Mesodermal cell (in vitro differentiated cells): ENCODE data around the gene MOV10L1.
"Not testable (repeated sequence)": the region's sequence is repeated elsewhere in the genome, so short reads cannot be mapped to it uniquely, and the experiment has no call there.

Experiments
- H3K27ac ChIP-seq: 2 replicates; pipeline ENCODE4 v1.7.0; 2013; ENCODE audit warnings: mild to moderate bottlenecking, low read depth, low read length, moderate library complexity; ENCODE audit not compliant: severe bottlenecking
- H3K36me3 ChIP-seq: 2 replicates; pipeline ENCODE4 v1.7.1; 2013; ENCODE audit warnings: mild to moderate bottlenecking, low read length, moderate library complexity; ENCODE audit not compliant: control insufficient read depth, insufficient read depth
- H3K4me1 ChIP-seq: one replicate; pipeline ENCODE4 v1.7.1; 2013; ENCODE audit warnings: mild to moderate bottlenecking, low read length; ENCODE audit not compliant: insufficient read depth, control insufficient read depth, poor library complexity, severe bottlenecking
- H3K4me3 ChIP-seq: 2 replicates; pipeline ENCODE4 v1.7.0; 2013; ENCODE audit warnings: low read length, control low read depth, mild to moderate bottlenecking; ENCODE audit not compliant: insufficient read depth, poor library complexity, severe bottlenecking; ENCODE audit errors: extremely low read depth
- H3K9me3 ChIP-seq: 2 replicates; pipeline ENCODE4 v1.7.1; 2013; ENCODE audit warnings: mild to moderate bottlenecking, low read length, moderate library complexity; ENCODE audit not compliant: control insufficient read depth
- WGBS, 2 experiments: methylation state at CpG; one replicate each; pipeline ENCODE4 v1.1.5; 2013; ENCODE audit warnings: missing lambda C conversion rate in 2 of 2; ENCODE audit not compliant: insufficient coverage in 2 of 2; 5-methylcytosine and 5-hydroxymethylcytosine counted together

MOV10L1 gene

DNA sequence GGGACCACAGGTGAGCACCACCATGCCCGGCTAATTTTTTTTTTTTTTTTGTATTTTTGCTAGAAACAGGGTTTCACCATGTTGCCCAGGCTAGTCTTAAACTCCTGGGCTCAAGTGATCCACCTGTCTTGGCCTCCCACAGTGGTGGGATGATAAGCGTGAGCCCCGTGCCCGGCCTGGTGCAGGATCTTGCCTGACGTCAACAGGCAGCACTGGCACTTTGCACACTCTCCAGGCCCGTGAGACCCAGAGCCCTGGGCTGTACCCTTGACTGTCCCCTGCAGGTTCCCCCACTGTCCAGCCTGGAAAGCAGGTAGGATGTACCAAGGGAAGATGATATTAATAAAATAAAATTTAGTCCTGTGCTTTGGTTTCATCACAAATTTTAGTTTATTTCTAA lies 51.7 kb downstream of the MOV10L1 start:
- Histone ChIP-seq H3K9me3 (no peaks in the 10 kb centered on the region), H3K36me3 (no peaks in the 10 kb centered on the region), H3K4me3 (no peak overlapping the region), H3K4me1 (no peaks in the 10 kb centered on the region), H3K27ac (no peak overlapping the region)
- WGBS, 2 experiments, result 60 to 93% methylated on average over 1 to 3 of the region's 6 CpGs

DNA sequence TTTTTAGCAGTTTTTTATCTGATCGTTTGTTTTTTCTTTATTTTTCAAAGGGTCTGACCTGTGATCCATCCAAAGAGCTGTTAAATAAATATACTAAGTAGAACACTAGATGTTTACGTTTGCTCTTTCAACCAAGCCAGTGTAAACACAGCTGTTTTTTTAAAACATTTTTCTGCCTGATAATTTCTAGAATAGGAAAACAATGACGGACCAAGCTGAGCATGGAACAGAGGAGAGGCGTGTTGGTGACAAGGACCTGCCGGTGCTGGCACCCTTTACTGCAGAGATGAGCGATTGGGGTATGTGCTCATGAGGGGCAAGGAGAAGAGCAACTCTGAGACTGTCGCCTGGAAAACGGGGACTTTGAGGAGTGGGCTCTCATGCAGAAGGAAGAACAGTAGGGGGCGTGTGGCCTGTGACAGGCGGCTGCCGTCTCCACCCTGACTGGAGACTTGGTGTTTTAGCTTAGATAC lies 52.1 kb downstream of the MOV10L1 start:
- H3K36me3 ChIP-seq, result no peaks in the 10 kb centered on the region
- H3K4me1 ChIP-seq, result no peaks in the 10 kb centered on the region
- H3K4me3 ChIP-seq, result no peak overlapping the region
- H3K9me3 ChIP-seq, result no peaks in the 10 kb centered on the region
- no peak overlapping the region for H3K27ac ChIP-seq
- WGBS, 2 experiments, result 32 to 35% methylated on average over 9 to 10 of the region's 11 CpGs

DNA sequence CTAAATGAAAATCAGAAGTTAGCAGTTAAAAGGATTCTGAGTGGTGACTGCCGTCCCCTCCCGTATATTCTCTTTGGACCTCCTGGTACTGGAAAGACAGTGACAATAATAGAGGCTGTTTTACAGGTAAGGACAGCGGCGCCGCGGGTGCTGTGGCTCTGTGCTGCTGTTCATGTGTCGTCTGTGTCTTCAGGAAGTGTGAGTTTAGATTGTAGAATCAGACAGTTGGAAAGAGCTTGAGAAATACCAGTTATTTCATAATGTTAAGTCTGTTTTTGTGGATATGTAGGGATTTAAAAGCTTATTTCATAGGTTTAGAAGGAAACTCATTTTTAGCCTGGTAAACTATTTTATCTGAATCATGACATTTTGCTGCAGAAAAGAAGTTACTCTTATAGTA lies 53.3 kb downstream of the MOV10L1 start:
- 99% methylated on average over 7 of the region's 7 CpGs for WGBS, 2 experiments
- H3K4me1 ChIP-seq, result no peaks in the 10 kb centered on the region
- H3K27ac ChIP-seq, result no peak overlapping the region
- H3K4me3 ChIP-seq, result no peak overlapping the region
- no peaks in the 10 kb centered on the region for H3K36me3 ChIP-seq
- H3K9me3 ChIP-seq, result no peaks in the 10 kb centered on the region

DNA sequence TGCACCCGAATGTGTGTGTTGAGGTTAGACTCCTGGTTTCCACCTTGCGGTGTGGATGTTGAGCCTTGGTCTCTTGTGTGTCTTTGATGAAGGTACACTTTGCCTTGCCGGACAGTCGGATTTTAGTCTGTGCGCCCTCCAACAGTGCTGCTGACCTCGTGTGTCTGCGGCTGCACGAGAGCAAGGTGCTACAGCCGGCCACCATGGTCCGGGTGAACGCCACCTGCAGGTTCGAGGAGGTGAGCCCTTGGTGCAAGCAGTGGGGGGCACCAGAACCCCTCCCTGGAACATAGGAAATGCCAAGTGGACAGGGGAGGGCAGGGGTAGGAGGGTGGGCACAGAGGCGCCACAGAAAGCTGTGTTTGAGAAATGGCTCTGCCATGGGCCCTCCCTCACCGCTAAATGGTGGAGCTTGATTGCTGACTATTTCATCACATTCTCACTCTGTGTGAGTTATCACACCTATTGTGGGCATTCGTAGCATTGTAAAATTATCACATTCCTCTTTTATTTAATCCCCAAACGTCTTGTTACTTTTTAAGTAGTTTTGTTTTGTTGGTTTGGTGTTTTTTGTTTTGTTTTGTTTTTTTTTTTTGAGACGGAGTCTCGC lies 54.3 kb downstream of the MOV10L1 start:
- no peaks in the 10 kb centered on the region for H3K36me3 ChIP-seq
- H3K9me3 ChIP-seq, result no peaks in the 10 kb centered on the region
- WGBS, 2 experiments, result 86 to 94% methylated on average over 7 to 14 of the region's 18 CpGs
- H3K4me1 ChIP-seq, result no peaks in the 10 kb centered on the region
- no peak overlapping the region for H3K4me3 ChIP-seq
- H3K27ac ChIP-seq, result no peak overlapping the region

DNA sequence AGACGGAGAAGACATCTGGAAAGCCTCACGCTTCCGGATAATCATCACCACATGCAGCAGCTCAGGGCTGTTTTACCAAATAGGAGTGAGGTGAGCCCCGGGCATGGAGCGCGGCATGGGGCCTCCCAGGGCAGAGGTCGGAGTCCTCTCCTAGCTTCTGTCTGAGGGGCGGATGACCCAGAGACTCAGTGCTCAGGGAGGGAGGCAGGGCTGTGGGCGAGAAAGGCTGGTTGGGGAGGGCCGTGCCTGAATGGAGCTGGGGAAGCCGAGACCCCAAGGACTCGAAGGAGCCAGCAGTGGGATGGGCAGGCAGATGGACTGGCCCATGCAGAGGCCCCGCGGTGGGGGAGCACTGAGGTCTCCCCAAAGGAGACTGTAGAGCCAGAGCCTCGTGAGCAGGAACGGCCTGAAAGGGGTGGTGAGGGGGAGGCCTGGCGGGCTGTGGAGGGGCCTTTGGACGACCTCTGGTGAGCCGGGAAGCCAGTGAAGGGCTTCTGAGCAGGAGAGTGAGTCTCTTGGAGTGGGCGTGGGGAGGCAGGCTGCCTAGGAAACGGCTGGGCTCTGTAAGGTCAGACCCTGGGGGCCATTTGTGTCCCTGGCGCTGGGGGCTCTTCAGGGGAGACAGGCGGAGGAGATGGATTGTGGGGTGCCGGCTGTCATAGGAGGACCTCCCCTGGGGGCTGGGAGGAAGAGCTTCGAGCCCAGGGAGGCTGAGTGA lies 56.1 kb downstream of the MOV10L1 start:
- Histone ChIP-seq H3K27ac (no peak overlapping the region), H3K4me3 (no peak overlapping the region), H3K36me3 (no peaks in the 10 kb centered on the region), H3K4me1 (no peaks in the 10 kb centered on the region), H3K9me3 (no peaks in the 10 kb centered on the region)
- WGBS, 2 experiments, result 81 to 85% methylated on average over 22 to 24 of the region's 25 CpGs

DNA sequence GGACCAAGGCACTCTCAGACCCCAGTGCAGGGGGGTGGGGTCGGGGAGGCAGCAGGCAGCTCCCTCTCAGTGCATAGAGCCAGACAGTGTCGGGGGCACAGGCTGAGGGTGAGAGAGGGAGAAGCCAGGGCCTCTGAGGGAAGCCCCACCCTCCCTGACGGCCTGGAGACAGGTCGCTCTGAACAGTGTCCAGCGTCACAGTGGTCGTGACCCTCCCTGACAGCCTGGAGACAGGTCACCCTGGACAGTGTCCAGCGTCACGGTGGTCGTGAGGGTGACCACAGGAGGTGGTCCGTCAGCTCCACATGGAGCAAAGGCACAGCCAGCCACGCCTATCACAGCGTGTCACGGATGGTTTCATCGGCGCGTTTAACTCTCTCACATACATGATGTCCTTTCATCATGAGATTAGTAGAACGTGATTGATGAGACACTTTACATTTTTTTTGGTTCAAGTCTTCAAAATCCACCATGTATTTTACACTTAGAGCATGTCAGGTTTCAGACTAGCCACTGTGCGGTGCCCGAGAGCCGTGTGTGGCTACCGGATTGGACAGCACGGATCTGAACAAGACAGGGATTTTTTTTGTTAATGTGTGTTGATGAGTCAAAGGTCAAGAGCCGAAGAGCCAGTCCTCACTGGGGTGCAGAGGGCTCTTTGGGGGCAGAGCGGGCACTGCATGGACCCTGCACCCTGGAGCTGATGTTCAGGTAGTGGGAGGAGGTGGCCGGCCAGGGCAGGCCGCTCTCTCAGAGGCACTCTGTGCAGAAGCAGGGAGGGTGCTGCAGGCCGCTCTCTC lies 56.8 kb downstream of the MOV10L1 start:
- no peaks in the 10 kb centered on the region for H3K36me3 ChIP-seq
- H3K4me1 ChIP-seq, result no peaks in the 10 kb centered on the region
- WGBS, 2 experiments, result 88 to 91% methylated on average over 15 to 23 of the region's 27 CpGs
- H3K27ac ChIP-seq, result no peak overlapping the region
- no peak overlapping the region for H3K4me3 ChIP-seq
- no peaks in the 10 kb centered on the region for H3K9me3 ChIP-seq

DNA sequence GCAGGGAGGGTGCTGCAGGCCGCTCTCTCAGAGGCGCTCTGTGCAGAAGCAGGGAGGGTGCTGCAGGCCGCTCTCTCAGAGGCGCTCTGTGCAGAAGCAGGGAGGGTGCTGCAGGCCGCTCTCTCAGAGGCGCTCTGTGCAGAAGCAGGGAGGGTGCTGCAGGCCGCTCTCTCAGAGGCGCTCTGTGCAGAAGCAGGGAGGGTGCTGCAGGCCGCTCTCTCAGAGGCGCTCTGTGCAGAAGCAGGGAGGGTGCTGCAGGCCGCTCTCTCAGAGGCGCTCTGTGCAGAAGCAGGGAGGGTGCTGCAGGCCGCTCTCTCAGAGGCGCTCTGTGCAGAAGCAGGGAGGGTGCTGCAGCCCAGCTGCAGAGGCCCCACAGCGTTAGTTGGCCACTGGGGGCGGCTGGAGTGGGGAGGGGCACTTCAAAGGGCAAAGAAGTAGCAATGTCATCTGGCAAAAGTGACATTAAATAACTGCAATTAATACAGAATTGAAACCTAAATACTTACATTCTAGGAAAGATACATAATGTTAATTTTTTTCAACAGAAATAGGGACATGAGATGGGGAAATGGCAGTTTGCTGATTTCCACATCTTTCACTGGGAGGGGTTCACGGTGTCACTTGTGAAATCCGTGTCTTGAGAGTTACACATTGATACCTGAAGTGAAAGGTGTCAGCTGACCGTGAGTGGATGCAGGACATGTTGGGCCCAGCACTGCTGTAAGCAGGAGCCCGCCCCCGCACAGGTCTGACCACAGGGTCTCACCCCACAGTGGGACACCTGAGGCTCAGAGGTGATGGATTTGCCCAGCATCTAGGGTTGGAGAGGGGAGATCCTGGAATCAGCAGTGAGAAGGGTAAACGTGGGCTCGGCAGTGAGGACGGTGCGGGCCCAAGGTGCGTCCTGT lies 57.7 kb downstream of the MOV10L1 start:
- not testable (repeated sequence) for H3K4me3 ChIP-seq, H3K9me3 ChIP-seq, H3K4me1 ChIP-seq, H3K36me3 ChIP-seq, H3K27ac ChIP-seq
- WGBS, 2 experiments, result 90 to 95% methylated on average over 8 to 10 of the region's 26 CpGs

DNA sequence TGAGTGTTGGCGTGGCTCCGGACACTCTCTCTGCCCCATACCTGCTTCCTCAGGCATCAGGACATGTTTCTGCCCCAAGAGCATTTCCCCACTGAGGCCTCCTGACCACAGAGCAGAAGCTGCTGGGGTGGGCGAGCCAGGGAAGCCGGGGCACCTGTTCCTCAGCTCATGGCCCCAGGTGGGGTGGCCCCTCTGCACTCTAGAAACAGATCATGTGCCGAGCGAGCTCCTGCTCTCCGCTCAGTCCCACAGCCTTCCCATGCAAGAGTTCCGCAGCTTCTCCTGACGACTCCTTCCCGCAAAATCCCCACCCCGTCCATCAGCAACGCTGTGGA lies 58.3 kb downstream of the MOV10L1 start:
- no peak overlapping the region for H3K4me3 ChIP-seq
- H3K9me3 ChIP-seq, result no peaks in the 10 kb centered on the region
- H3K4me1 ChIP-seq, result no peaks in the 10 kb centered on the region
- 90 to 92% methylated on average over 9 to 12 of the region's 12 CpGs for WGBS, 2 experiments
- no peaks in the 10 kb centered on the region for H3K36me3 ChIP-seq
- H3K27ac ChIP-seq, result no peak overlapping the region

DNA sequence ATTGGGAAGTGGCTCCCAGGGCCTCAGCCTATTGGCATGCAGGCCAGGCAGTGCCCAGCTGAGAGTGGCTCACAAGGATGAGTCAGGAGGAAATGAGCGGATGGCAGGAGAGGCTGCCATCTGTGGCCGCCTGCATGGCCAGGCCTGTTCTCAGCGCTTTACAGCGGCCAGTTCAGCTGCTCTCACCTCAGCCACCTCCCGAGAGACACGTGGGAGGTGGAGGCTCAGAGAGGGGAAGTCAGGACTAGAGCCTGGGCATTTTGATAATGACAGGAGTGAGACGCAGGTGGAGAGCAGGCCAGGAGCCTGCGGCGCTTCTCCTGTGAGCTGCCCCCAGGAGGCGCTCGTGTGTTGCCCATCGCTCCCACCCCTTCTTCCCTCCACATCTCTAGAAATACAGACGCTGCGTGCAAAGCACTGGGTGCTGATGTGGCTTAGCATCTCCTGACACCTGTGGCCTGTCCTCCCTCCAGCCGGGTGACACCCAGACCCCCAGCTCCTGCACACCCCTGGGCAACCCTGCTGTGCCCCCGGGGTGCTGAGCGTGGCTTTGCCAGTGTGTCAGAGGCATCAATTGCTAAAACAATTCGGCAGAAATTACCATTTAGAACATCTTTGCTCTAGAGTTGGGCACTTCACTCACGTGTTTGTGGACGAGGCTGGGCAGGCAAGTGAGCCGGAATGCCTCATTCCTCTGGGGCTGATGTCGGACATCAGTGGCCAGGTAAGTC lies 59.4 kb downstream of the MOV10L1 start:
- Histone ChIP-seq H3K9me3 (no peaks in the 10 kb centered on the region), H3K4me3 (no peak overlapping the region), H3K27ac (no peak overlapping the region), H3K36me3 (no peaks in the 10 kb centered on the region), H3K4me1 (no peaks in the 10 kb centered on the region)
- WGBS, 2 experiments, result 32 to 34% methylated on average over 16 to 22 of the region's 22 CpGs
